Activated CD4-positive, alpha-beta memory T cell treated with anti-CD3 and anti-CD28 coated beads, Interleukin-2, amount 10 ng/mL, durations not matched to agents 7 days and 5 days (primary cell): Measurements from ENCODE around the gene CBLC. TPM values are rescaled to one million over a fixed set of nuclear protein-coding genes. Genes with fewer than 3 reads are reported as not detected.

ENCODE experiments used
- CTCF ChIA-PET: fragments of 350-600 bp; sonication (Branson Sonifier 250); formaldehyde crosslinking; loops from one replicate; lab custom pipeline; 2021; ENCODE audit warnings: antibody characterized with exemption, inconsistent platforms; lab: Charles Lee
- POLR2A ChIA-PET: fragments of 350-600 bp; sonication (Branson Sonifier 250); formaldehyde crosslinking; loops from one replicate; lab custom pipeline; 2021; ENCODE audit warnings: antibody characterized with exemption; lab: Charles Lee
- DNase-seq: peaks from one replicate; pipeline ENCODE4 v3.0.0-alpha.2; 2020
- H3K27ac Mint-ChIP-seq: one replicate; pipeline ENCODE4 v1.8.0; 2021; ENCODE audit warnings: mild to moderate bottlenecking, mixed read lengths
- H3K27me3 Mint-ChIP-seq: one replicate; pipeline ENCODE4 v1.8.0; 2021; ENCODE audit warnings: mixed read lengths
- H3K36me3 Mint-ChIP-seq: one replicate; pipeline ENCODE4 v1.8.0; 2021; ENCODE audit warnings: low read depth, mixed read lengths
- H3K4me1 Mint-ChIP-seq: one replicate; pipeline ENCODE4 v1.8.0; 2021; ENCODE audit warnings: mixed read lengths
- H3K4me3 Mint-ChIP-seq: one replicate; pipeline ENCODE4 v1.8.0; 2021; ENCODE audit warnings: mild to moderate bottlenecking, mixed read lengths
- H3K9me3 Mint-ChIP-seq: one replicate; pipeline ENCODE4 v1.8.0; 2021; ENCODE audit warnings: mixed read lengths
- total RNA-seq, 2 experiments: library from RNA; stranded (reverse); gene quantifications; one replicate each; pipeline ENCODE4 v1.2.3, GENCODE V29; 2021

Gene CBLC
- total RNA-seq, 2 experiments from 2014 or later: not detected

DNA sequence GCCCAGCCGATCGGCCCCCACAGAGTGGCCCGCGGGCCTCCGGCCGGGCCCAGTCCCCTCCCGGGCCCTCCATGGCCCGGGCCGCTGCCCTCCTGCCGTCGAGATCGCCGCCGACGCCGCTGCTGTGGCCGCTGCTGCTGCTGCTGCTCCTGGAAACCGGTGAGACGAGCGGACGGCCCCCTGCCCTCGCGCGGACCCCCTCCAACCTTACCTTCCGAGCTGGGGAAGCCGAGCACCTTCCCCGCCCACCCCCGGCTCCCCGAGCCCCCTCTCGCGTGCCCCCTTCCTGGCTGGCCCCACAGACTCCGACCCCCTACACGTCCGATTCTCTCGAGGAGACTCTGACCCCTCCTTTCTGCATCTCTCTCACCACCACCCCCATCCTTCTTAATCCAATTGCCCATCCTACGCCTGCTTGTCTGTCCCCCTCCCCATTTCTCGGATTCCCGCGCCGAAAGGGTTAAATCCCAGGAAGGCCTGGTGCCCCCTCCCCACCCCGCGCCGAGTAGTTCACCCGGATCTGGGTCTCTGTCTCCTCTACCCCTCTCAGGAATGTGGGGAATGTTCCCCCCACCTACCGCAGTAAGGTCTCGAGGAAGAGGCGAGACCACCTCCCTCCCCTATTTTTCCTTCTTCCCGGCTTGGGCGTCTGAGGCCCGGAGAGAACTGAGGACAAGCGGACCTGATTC is 68.9 kb downstream of the CBLC start:
- POLR2A ChIA-PET: no interaction called here
- CTCF ChIA-PET: interaction anchor here (1.1 to 1.4 kb wide), 4 partner anchors 12 to 124 kb away, joined by 3 to 17 read pairs (median 6); no protein-coding TSS in a partner anchor
- no peaks in the 10 kb centered on the region for H3K36me3 Mint-ChIP-seq
- no peaks in the 10 kb centered on the region for H3K9me3 Mint-ChIP-seq
- H3K27me3 Mint-ChIP-seq: peaks cover 34% of the 10 kb centered on the region
- peak; percentile 17 for DNase-seq
- no peak overlapping the region for H3K27ac Mint-ChIP-seq
- H3K4me3 Mint-ChIP-seq: peak overlapping the region; percentile 80
- peaks cover 24% of the 10 kb centered on the region for H3K4me1 Mint-ChIP-seq

DNA sequence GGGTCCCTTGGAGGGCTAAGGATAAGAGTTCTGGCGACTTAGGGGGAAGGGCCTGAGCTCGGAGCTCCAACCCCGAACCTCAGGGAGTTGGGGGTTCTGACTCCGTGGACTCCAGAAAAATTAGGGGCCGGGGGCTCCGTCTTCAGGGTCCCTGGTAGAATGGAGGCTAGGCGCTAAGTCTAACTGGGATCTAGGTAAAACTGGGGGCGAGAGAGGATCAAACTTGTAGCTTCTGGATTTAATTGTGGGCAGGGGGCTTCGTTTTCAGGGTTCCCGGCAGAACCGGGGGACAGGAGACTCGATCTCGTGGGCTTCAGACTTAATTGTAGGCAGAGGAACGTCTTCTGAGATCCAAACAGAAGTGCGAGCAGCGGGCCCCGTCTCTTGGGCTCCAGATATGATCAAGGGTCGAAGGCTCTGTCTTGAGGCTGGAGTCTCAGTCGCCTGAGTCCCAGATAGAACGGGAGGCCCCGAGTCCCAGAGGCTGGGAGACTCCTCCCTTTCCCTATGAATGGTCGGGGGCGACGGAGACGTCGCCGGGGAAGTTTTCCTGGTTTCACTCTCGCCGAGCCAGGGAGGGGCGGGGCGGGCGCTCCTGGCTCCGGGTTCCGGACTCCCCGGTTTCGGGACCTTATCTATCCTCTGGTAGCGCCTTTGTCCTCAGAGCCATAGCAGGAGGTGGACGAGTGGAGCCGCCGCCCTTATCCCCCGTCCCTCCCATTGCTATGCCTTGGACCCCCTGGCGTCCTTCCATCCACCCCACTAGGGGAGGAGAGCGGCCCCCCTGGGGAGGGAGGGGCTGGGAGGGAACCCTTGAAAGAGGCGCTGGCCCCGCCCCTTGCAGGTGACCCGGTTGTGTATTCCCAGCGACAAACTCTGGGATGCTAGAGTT is 69.7 kb downstream of the CBLC start:
- H3K36me3 Mint-ChIP-seq: no peaks in the 10 kb centered on the region
- H3K27me3 Mint-ChIP-seq: peaks cover 37% of the 10 kb centered on the region
- ChIA-PET CTCF (no interaction called here), POLR2A (no interaction called here)
- peak overlapping the region; percentile 40 for H3K4me3 Mint-ChIP-seq
- H3K27ac Mint-ChIP-seq: no peak overlapping the region
- no peaks in the 10 kb centered on the region for H3K9me3 Mint-ChIP-seq
- peaks cover 24% of the 10 kb centered on the region for H3K4me1 Mint-ChIP-seq
- peak; percentile 17 for DNase-seq

DNA sequence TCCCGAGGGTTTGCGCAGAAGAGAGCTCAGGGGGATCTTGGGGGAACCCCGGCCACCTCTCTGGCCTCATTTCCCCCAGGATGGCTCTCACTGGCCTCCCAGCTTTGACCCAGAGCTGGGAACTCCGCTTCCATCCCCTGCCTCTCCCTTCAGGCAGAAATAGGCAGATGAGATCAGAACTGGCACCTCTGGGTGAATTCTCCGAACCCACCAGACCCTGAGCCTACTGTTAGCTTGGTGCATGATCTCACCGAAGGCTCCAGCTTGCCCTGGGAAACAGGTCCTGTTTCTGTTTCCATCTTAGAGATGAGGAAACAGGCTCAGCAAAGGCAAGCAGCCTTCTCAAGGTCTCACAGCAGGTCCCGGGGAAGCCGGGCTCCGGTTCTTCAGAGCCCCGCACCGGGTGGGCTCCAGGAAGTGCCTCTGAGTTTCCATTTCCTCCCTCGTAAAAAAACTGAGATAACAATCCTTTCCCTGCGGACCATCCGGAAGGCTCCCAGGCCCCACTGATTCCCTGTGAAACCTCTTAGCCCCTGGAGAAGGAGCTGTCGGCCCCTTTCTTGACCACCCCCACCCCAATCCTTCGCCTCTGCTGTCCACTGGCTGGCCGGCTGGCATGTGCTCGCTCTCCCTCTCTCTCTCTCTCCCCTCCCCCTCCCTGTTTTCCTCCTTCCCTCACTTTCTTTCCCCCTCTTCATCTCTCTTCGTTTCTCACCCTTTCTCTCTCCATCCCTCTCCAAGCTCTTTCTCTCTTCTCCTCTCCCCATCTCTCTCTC is 70.5 kb downstream of the CBLC start:
- peaks cover 24% of the 10 kb centered on the region for H3K4me1 Mint-ChIP-seq
- CTCF ChIA-PET: interaction anchor here (1.0 kb wide), 1 partner anchor 77 kb away, joined by 3 read pairs; no protein-coding TSS in a partner anchor
- POLR2A ChIA-PET: interaction anchor here (0.7 to 1.0 kb wide), 2 partner anchors 49 to 107 kb away, joined by 3 read pairs; no protein-coding TSS in a partner anchor
- H3K9me3 Mint-ChIP-seq: no peaks in the 10 kb centered on the region
- H3K27me3 Mint-ChIP-seq: peaks cover 40% of the 10 kb centered on the region
- H3K27ac Mint-ChIP-seq: no peak overlapping the region
- no peak for DNase-seq
- no peak overlapping the region for H3K4me3 Mint-ChIP-seq
- no peaks in the 10 kb centered on the region for H3K36me3 Mint-ChIP-seq

DNA sequence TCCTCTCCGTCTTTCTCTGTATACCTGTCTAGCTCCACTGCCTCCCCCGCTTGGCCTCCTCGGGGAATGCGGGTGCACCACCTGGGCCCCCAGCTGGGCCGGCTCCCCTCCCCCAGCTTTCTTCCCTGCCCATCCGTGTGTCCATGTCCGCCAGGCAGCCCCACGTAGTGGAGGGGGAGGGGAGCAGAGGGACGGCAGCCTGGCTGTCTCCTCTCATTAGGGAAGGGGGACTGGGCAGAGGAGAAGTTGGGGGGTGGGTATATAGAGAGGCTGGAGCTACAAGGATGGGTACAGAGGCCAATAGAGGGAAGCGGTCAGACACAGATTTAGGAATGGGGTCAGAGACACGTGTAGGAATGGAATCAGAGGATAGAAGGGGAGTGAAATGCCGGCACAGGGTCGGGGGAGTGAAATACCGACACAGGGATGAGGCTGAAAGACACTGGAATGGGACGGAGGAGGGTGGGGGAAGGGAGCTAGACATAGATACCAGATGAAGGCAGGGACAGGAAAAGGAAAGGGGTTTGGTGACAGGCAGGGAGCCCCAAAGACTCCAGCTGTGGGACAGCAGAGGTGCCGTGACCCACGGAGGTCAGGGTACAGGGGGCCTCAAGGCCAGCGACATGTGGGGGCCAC is 71.2 kb downstream of the CBLC start:
- Mint-ChIP-seq H3K4me1 (peaks cover 24% of the 10 kb centered on the region), H3K9me3 (no peaks in the 10 kb centered on the region), H3K36me3 (no peaks in the 10 kb centered on the region), H3K4me3 (no peak overlapping the region), H3K27me3 (peaks cover 42% of the 10 kb centered on the region), H3K27ac (no peak overlapping the region)
- ChIA-PET POLR2A (interaction anchor here (0.7 to 1.0 kb wide), 2 partner anchors 50 to 106 kb away, joined by 3 read pairs; no protein-coding TSS in a partner anchor), CTCF (interaction anchor here (1.0 kb wide), 1 partner anchor 78 kb away, joined by 3 read pairs; no protein-coding TSS in a partner anchor)
- DNase-seq: no peak

Other genes starting within 250 kb of the CBLC start
- not detected for gene CEACAM20, start 248.2 kb upstream of the CBLC start, total RNA-seq
- gene IGSF23, start 164.3 kb upstream of the CBLC start, total RNA-seq: not detected
- gene PVR, start 134.0 kb upstream of the CBLC start, total RNA-seq: 1 to 10 TPM; 1.7 to 2.1 TPM
- gene CEACAM19, start 106.4 kb upstream of the CBLC start, total RNA-seq: under 1 TPM in 1 of 2 experiments, not detected in 1; 0.30 TPM
- not detected for gene CEACAM16, start 78.7 kb upstream of the CBLC start, total RNA-seq
- 10 to 100 TPM; 63.4 to 66.6 TPM for gene BCL3, start 29.2 kb upstream of the CBLC start, total RNA-seq
- not detected for gene BCAM, start 31.2 kb downstream of the CBLC start, total RNA-seq
- under 1 TPM; 0.25 to 0.38 TPM for gene NECTIN2, start 68.4 kb downstream of the CBLC start, total RNA-seq
- 10 to 100 TPM; 46.6 to 47.4 TPM for gene TOMM40, start 113.4 kb downstream of the CBLC start, total RNA-seq
- gene APOE, start 127.9 kb downstream of the CBLC start, total RNA-seq: not detected
- gene APOC1, start 136.7 kb downstream of the CBLC start, total RNA-seq: 1 to 10 TPM in 1 of 2 experiments, under 1 TPM in 1; 0.78 to 2.3 TPM
- gene APOC4, start 164.3 kb downstream of the CBLC start, total RNA-seq: not detected
- gene APOC2, start 168.2 kb downstream of the CBLC start, total RNA-seq: not detected
- 10 to 100 TPM; 66.9 to 68.6 TPM for gene CLPTM1, start 177.5 kb downstream of the CBLC start, total RNA-seq
- 10 to 100 TPM; 32.6 to 33.5 TPM for gene RELB, start 223.6 kb downstream of the CBLC start, total RNA-seq